ENCODE data around the gene TRIM46.

DNA sequence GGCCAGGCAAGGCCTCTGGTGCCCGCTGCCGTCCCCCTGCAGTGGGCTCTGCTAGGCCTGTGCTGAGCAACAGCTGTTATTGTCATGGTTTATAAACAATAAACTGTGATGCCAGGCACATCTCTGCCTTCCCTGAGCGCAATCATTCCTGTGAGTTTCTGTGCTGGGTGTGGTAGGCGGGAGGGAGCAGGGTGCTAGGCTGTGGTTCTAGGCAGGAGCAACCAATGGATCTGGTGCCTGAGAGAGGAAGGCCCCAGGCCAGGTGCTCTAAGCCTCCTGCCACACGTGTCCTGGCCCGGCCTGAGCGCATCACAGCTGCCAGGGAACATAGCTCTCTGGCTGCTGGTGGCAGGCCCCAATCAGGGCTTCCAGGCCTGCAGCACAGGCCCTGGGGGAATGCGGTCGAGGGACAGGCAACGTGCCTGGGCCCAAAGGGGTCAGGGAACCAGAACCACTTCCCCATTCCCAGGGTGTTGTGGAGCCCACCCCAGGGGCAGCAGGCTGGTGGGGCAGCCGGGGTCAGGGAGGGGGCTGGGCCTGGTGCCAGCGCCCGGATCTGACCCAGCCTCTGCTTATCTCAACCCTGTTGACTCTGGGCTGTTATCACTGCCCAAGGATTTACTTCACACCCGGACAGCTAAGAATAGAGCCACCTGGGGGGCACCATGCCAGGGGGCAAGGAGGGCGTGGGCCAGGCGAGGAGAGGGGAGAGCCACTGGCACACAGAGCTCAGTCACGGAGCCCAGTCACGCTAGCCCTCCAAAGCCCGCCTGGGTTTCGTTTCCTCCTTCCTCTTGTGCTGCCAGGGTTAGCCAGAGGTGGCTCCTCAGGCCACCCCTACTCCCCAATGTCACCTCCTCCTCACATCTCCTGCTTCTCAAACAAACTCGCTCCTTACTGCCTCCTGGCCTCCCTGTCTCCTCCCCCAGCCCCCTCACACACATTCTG, 11.5 kb downstream of the TRIM46 start:
- TF ChIP-seq POLR2A (IDR thresholded peaks at IDR 0.05) (no peak), EP300 (IDR thresholded peaks at IDR 0.05) (no peak), CTCF (IDR thresholded peaks at IDR 0.05) (no peak)
